HepG2 (cell line): ENCODE results near the gene NCBP1. TPM values are rescaled to one million over a fixed set of nuclear protein-coding genes. Genes with fewer than 3 reads are reported as not detected.

Source experiments
- ATF7 ChIP-seq, 2 experiments: fragments of 450-650 bp in 1 of 2; sonication (generic) in 1 of 2; formaldehyde crosslinking in 1 of 2; IDR thresholded peaks; 2 replicates each; pipeline versions ENCODE4 v1.4.0 to v1.6.1; 2016 to 2020; ENCODE audit warnings: antibody characterized with exemption in 1 of 2, mild to moderate bottlenecking in 1 of 2, missing genetic modification reagents in 1 of 2
- CHCHD3 ChIP-seq: sonication (generic); formaldehyde crosslinking; IDR thresholded peaks from 2 replicates; pipeline ENCODE4 v1.8.0; 2022; ENCODE audit warnings: mild to moderate bottlenecking, missing genetic modification reagents, moderate library complexity
- CREB1 ChIP-seq, 2 experiments: fragments of 450-650 bp in 1 of 2; IDR thresholded peaks; 2 replicates each; pipeline ENCODE4 v1.6.1; 2016 to 2017; ENCODE audit warnings: control low read depth in 1 of 2, mild to moderate bottlenecking in 1 of 2, missing compliant biosample characterization in 1 of 2, missing genetic modification characterization in 1 of 2
- DMAP1 ChIP-seq: IDR thresholded peaks from 2 replicates; pipeline ENCODE4 v1.6.1; 2016
- EHMT2 ChIP-seq: fragments of 200-600 bp; sonication (generic); IDR thresholded peaks from 2 replicates; pipeline ENCODE4 v1.7.0; 2017; ENCODE audit warnings: antibody characterized with exemption, low read depth, low read length, borderline replicate concordance
- HDAC1 ChIP-seq: sonication (generic); formaldehyde crosslinking; IDR thresholded peaks from 2 replicates; pipeline ENCODE4 v1.5.1; 2020; ENCODE audit warnings: mild to moderate bottlenecking, missing genetic modification reagents
- ISX ChIP-seq: sonication (generic); formaldehyde crosslinking; conservative IDR thresholded peaks from 2 replicates; pipeline ENCODE4 v1.5.0; 2020; ENCODE audit warnings: missing genetic modification reagents
- MBNL3 ChIP-seq: fragments of 250-450 bp; sonication (Bioruptor Pico); conservative IDR thresholded peaks from 2 replicates; pipeline ENCODE4 v1.8.0; 2022; ENCODE audit warnings: mild to moderate bottlenecking, inconsistent platforms
- PHF8 ChIP-seq: sonication (generic); formaldehyde crosslinking; IDR thresholded peaks from 2 replicates; pipeline ENCODE4 v1.5.0; 2020; ENCODE audit warnings: missing genetic modification reagents
- RELA ChIP-seq: sonication (generic); formaldehyde crosslinking; IDR thresholded peaks from 2 replicates; pipeline ENCODE4 v1.4.0; 2020; ENCODE audit warnings: missing genetic modification reagents
- RFXANK ChIP-seq: IDR thresholded peaks from 2 replicates; pipeline ENCODE4 v1.6.1; 2016
- SP140L ChIP-seq: sonication (generic); formaldehyde crosslinking; IDR thresholded peaks from 2 replicates; pipeline ENCODE4 v1.4.0; 2020; ENCODE audit warnings: missing genetic modification reagents, borderline replicate concordance
- ZC3H4 ChIP-seq: sonication (generic); formaldehyde crosslinking; IDR thresholded peaks from 2 replicates; pipeline ENCODE4 v1.4.0; 2020; ENCODE audit warnings: missing genetic modification reagents, borderline replicate concordance
- ZNF121 ChIP-seq: sonication (generic); formaldehyde crosslinking; IDR thresholded peaks from 2 replicates; pipeline ENCODE4 v1.5.0; 2020; ENCODE audit warnings: mild to moderate bottlenecking, missing genetic modification reagents
- ZNF234 ChIP-seq: sonication (generic); formaldehyde crosslinking; conservative IDR thresholded peaks from 2 replicates; pipeline ENCODE4 v1.5.1; 2020; ENCODE audit warnings: mild to moderate bottlenecking, missing genetic modification reagents
- polyA plus RNA-seq, 8 experiments: library from polyadenylated mRNA; depleted of rRNA in 3 of 8; stranded (reverse) in 7 of 8; unstranded in 1 of 8; fragments of >200 nt; fragmentation: Illumina TruSeq in 4 of 8; extraction: Trizol in 4 of 8; gene quantifications; 2 replicates each; pipeline versions ENCODE4 v1.2.1 to v1.2.3, GENCODE V29; 2011 to 2016; ENCODE audit warnings: low read depth in 4 of 8, missing spikeins in 1 of 8, mixed read lengths in 1 of 8; ENCODE audit not compliant: insufficient read depth in 1 of 8
- total RNA-seq, 5 experiments: library from RNA; depleted of rRNA; stranded (reverse); fragments of >200 nt; fragmentation: Illumina TruSeq; extraction: Trizol; gene quantifications; 2 replicates each; pipeline ENCODE4 v1.2.3, GENCODE V29; 2016; ENCODE audit warnings: low read depth in 1 of 5
- TF ChIP-seq, protein P1 (sequence below): sonication (generic); formaldehyde crosslinking; IDR thresholded peaks from 2 replicates; pipeline ENCODE4 v1.5.0; 2020; ENCODE audit warnings: mild to moderate bottlenecking, missing genetic modification reagents
- TF ChIP-seq, protein P2 (sequence below): sonication (generic); formaldehyde crosslinking; IDR thresholded peaks from 2 replicates; pipeline ENCODE4 v1.5.1; 2020; ENCODE audit warnings: missing genetic modification reagents, mild to moderate bottlenecking, borderline replicate concordance
- TF ChIP-seq, protein P3 (sequence below): sonication (generic); formaldehyde crosslinking; IDR thresholded peaks from 2 replicates; pipeline ENCODE4 v1.5.1; 2020; ENCODE audit warnings: missing genetic modification reagents, mild to moderate bottlenecking, borderline replicate concordance
- TF ChIP-seq, protein P4 (sequence below): sonication (generic); formaldehyde crosslinking; IDR thresholded peaks from 2 replicates; pipeline ENCODE4 v1.4.0; 2020; ENCODE audit warnings: missing genetic modification reagents
- TF ChIP-seq, protein P5 (sequence below): sonication (generic); formaldehyde crosslinking; IDR thresholded peaks from 2 replicates; pipeline ENCODE4 v1.5.0; 2020; ENCODE audit warnings: missing genetic modification reagents, mild to moderate bottlenecking, borderline replicate concordance

The NCBP1 gene
- total and polyA plus RNA-seq, 2 of the 13 experiments (the other 11 are each of a cell fraction or from before 2014, with no cell fraction given) = 13.3 to 40.2 TPM

DNA sequence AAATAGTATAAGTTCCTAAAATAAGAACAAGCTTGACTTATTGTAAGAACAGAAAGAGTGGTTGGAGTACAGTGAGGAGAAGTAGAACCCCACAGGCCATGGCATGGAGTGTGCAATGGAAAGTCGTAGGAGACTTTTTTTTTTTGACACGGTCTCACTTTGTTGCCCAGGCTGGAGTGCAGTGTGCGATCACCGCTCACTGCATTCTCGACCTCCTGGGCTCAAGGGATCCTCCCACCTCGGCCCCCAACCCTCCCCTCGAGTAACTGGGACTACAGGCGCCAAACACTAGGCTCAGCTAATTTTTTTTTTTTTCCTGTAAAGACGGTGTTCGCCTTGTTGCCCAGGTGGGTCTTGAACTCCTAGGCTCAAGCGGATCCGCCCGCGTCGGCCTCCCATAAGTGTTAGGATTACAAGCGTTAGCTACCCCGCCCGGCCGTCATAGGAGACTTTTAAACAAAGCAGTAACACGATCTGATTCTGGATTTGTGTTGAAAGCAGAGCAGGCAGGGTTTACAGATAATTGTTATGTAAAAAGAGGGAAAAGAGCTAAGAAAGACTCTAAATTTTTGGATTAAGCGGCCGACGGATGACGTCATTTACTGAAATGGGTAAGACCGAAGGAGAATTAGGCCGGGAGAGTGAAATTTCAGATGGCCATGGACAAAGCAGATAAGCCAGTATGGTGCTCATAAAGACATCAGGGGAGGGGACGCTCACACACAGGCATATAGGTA is 1.2 kb upstream of the NCBP1 start (continued):
- TF ChIP-seq, protein P1, sequence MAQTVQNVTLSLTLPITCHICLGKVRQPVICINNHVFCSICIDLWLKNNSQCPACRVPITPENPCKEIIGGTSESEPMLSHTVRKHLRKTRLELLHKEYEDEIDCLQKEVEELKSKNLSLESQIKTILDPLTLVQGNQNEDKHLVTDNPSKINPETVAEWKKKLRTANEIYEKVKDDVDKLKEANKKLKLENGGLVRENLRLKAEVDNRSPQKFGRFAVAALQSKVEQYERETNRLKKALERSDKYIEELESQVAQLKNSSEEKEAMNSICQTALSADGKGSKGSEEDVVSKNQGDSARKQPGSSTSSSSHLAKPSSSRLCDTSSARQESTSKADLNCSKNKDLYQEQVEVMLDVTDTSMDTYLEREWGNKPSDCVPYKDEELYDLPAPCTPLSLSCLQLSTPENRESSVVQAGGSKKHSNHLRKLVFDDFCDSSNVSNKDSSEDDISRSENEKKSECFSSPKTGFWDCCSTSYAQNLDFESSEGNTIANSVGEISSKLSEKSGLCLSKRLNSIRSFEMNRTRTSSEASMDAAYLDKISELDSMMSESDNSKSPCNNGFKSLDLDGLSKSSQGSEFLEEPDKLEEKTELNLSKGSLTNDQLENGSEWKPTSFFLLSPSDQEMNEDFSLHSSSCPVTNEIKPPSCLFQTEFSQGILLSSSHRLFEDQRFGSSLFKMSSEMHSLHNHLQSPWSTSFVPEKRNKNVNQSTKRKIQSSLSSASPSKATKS = no peak
- TF ChIP-seq, protein P2, sequence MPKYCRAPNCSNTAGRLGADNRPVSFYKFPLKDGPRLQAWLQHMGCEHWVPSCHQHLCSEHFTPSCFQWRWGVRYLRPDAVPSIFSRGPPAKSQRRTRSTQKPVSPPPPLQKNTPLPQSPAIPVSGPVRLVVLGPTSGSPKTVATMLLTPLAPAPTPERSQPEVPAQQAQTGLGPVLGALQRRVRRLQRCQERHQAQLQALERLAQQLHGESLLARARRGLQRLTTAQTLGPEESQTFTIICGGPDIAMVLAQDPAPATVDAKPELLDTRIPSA = no peak
- TF ChIP-seq ZC3H4 (CRISPR knock-in tag) (no peak), MBNL3 (no peak), RELA (CRISPR knock-in tag) (no peak), CHCHD3 (CRISPR knock-in tag) (no peak), ISX (no peak), ZNF234 (no peak), CREB1 (IDR thresholded peaks at IDR 0.05) (peak; percentile 88), CREB1 (CRISPR knock-in tag; IDR thresholded peaks at IDR 0.05) (no peak), PHF8 (CRISPR knock-in tag) (no peak; the same call in 1 of the 2 replicates), DMAP1 (no peak), ZNF121 (no peak), HDAC1 (CRISPR knock-in tag) (0 out of 2 replicates have a peak, but pooled peaks have one; percentile 8), RFXANK (CRISPR knock-in tag) (no peak), ATF7 (IDR thresholded peaks at IDR 0.05) (peak; percentile 100), ATF7 (CRISPR knock-in tag; IDR thresholded peaks at IDR 0.05) (no peak; the same call in 1 of the 2 replicates), SP140L (CRISPR knock-in tag) (no peak), EHMT2 (no peak)
- TF ChIP-seq, protein P3, sequence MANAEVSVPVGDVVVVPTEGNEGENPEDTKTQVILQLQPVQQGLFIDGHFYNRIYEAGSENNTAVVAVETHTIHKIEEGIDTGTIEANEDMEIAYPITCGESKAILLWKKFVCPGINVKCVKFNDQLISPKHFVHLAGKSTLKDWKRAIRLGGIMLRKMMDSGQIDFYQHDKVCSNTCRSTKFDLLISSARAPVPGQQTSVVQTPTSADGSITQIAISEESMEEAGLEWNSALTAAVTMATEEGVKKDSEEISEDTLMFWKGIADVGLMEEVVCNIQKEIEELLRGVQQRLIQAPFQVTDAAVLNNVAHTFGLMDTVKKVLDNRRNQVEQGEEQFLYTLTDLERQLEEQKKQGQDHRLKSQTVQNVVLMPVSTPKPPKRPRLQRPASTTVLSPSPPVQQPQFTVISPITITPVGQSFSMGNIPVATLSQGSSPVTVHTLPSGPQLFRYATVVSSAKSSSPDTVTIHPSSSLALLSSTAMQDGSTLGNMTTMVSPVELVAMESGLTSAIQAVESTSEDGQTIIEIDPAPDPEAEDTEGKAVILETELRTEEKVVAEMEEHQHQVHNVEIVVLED = no peak
- TF ChIP-seq, protein P4, sequence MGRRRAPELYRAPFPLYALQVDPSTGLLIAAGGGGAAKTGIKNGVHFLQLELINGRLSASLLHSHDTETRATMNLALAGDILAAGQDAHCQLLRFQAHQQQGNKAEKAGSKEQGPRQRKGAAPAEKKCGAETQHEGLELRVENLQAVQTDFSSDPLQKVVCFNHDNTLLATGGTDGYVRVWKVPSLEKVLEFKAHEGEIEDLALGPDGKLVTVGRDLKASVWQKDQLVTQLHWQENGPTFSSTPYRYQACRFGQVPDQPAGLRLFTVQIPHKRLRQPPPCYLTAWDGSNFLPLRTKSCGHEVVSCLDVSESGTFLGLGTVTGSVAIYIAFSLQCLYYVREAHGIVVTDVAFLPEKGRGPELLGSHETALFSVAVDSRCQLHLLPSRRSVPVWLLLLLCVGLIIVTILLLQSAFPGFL (CRISPR knock-in tag) = no peak
- TF ChIP-seq, protein P5, sequence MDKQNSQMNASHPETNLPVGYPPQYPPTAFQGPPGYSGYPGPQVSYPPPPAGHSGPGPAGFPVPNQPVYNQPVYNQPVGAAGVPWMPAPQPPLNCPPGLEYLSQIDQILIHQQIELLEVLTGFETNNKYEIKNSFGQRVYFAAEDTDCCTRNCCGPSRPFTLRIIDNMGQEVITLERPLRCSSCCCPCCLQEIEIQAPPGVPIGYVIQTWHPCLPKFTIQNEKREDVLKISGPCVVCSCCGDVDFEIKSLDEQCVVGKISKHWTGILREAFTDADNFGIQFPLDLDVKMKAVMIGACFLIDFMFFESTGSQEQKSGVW (CRISPR knock-in tag) = no peak
